GM13977 (cell line): ENCODE results near the gene PROX1.

Source experiments
- DNase-seq: peaks from one replicate; pipeline ENCODE4 v3.0.0; 2012; ENCODE audit warnings: low spot score
- CTCF ChIP-seq: IDR thresholded peaks from 2 replicates; pipeline ENCODE4 v1.5.1; 2012; ENCODE audit warnings: mild to moderate bottlenecking, control low read depth; ENCODE audit not compliant: insufficient read depth; ENCODE audit errors: extremely low read depth, missing control alignments
- in situ Hi-C: fragments of 300-500 bp; cut with MboI; formaldehyde crosslinking; loops from one replicate; pipeline ENCODE4 v1.12.0; 2022; ENCODE audit warnings: low sequenced_read_pairs, low pct_unique_long_range_greater_than_20kb, mixed read lengths, inconsistent platforms; ENCODE audit not compliant: unreplicated experiment

PROX1 gene

GRCh38 chr1:213968146-213968825 lies 19.5 kb upstream of the PROX1 start:
- in situ Hi-C loops: no loop called here
- no peak for DNase-seq
- no peak for TF ChIP-seq CTCF

GRCh38 chr1:213969958-213970555 lies 17.7 kb upstream of the PROX1 start:
- no peak for DNase-seq
- in situ Hi-C loops: no loop called here
- no peak for TF ChIP-seq CTCF

- TF ChIP-seq CTCF: no peak
- no peak for DNase-seq
- in situ Hi-C loops: no loop called here
Measured at GRCh38 chr1:213972141-213972540, 15.6 kb upstream of the PROX1 start.

GRCh38 chr1:213973129-213973528 lies 14.6 kb upstream of the PROX1 start:
- DNase-seq: no peak
- in situ Hi-C loops: no loop called here
- TF ChIP-seq CTCF: no peak

GRCh38 chr1:213976665-213977485 lies 10.9 kb upstream of the PROX1 start:
- DNase-seq: no peak
- no peak for TF ChIP-seq CTCF
- in situ Hi-C loops: no loop called here

GRCh38 chr1:213977486-213977842 lies 10.3 kb upstream of the PROX1 start:
- in situ Hi-C loops: no loop called here
- TF ChIP-seq CTCF: no peak
- DNase-seq: no peak
